OCI-LY1 (cell line): ENCODE measurements around the gene MKI67.

Source experiments
- EZH2 ChIP-seq: fragments of 200-600 bp; sonication (generic), shearing (Covaris generic); IDR thresholded peaks from 2 replicates; pipeline ENCODE4 v1.8.0; 2017; ENCODE audit warnings: borderline replicate concordance, mixed run types, mild to moderate bottlenecking, antibody characterized with exemption, low read length, moderate library complexity, mixed read lengths
- TF ChIP-seq, protein P1 (sequence below): fragments of 200-600 bp; sonication (generic), shearing (Covaris generic); IDR thresholded peaks from 2 replicates; pipeline ENCODE4 v1.5.1; 2017; ENCODE audit warnings: mild to moderate bottlenecking, antibody characterized with exemption, low read length, moderate library complexity, mixed read lengths

DNA sequence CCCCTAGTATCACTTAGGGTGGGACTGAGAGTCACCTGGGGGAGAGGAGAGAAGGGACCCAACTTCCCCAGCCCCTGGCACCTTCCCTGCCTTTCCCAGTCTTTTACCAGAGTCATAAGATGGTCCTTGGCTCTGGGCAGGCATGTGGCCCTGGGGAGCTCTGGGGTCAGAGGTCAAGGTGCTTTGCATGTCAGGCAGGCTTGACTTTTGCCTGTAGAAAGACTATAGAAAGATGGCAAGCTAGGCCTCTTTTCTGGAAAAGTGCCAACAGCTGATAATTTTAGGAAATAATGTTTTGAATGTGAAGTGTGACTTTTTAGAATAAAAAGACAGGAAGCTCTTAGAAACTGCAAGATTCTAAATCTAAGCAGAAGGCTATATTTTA lies 67.5 kb downstream of the MKI67 start:
- TF ChIP-seq, protein P1, sequence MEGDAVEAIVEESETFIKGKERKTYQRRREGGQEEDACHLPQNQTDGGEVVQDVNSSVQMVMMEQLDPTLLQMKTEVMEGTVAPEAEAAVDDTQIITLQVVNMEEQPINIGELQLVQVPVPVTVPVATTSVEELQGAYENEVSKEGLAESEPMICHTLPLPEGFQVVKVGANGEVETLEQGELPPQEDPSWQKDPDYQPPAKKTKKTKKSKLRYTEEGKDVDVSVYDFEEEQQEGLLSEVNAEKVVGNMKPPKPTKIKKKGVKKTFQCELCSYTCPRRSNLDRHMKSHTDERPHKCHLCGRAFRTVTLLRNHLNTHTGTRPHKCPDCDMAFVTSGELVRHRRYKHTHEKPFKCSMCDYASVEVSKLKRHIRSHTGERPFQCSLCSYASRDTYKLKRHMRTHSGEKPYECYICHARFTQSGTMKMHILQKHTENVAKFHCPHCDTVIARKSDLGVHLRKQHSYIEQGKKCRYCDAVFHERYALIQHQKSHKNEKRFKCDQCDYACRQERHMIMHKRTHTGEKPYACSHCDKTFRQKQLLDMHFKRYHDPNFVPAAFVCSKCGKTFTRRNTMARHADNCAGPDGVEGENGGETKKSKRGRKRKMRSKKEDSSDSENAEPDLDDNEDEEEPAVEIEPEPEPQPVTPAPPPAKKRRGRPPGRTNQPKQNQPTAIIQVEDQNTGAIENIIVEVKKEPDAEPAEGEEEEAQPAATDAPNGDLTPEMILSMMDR, result no peak
- TF ChIP-seq EZH2, result no peak
